Stimulated activated CD8-positive, alpha-beta memory T cell treated with anti-CD3 and anti-CD28 coated beads, Interleukin-4, amount 100 ng/mL, for 48 hours (primary cell): ENCODE measurements around the gene OR52A1.

Experiments
- DNase-seq: peaks from one replicate; pipeline ENCODE4 v3.0.0-alpha.2; 2020

Gene OR52A1

DNA sequence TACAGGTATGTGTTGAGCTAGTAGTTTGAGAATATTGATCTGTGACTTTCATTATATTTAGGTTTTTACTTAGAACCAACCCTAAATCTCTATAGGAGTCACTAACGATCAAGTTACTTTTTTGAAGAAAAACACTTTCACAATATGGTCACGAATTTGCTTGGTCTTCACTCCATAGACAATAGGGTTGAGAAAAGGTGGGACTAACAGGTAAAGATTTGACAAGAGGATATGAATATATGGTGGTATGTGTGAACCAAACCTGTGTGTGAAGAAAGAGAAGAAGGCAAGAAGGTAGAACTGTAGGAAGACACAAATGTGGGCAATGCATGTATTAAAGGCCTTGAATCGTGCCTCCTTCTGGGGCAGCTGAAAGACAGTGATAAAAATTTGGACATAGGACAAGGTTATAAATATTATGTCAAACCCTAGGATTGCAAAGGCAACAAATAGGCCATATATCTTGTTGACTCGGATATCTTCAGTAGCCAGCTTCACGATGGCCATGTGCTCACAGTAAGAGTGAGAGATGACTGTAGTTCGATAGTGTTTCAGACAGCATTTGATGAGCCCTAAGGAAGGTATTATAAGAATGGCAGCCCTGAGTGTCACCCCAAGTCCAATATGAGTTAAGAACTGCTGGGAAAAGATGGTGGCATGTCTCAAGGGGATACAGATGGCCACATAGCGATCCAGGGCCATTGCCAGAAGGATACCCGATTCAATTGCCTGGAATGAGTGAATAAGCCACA lies 22.8 kb downstream of the OR52A1 start:
- DNase-seq: no peak

DNA sequence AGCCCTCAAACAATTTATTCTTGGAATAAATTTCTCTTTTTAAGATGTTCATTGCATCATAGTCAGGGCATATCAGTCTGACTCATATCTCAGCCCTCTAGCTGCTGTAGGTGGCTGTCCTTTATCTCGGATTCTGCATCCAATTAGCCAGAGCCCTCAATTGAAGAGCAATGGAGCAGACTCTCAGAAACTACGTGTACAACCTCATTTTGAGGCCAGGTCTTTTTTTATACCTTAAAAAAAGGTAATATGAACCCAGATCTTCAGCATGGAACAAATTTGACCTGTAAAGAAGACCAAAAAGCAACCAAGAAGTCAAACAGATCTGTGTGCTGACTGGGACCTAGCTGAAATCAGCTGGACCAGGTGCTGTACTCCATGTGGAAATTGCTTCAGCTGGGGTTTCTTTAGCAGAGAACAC lies 25.1 kb downstream of the OR52A1 start:
- no peak for DNase-seq

DNA sequence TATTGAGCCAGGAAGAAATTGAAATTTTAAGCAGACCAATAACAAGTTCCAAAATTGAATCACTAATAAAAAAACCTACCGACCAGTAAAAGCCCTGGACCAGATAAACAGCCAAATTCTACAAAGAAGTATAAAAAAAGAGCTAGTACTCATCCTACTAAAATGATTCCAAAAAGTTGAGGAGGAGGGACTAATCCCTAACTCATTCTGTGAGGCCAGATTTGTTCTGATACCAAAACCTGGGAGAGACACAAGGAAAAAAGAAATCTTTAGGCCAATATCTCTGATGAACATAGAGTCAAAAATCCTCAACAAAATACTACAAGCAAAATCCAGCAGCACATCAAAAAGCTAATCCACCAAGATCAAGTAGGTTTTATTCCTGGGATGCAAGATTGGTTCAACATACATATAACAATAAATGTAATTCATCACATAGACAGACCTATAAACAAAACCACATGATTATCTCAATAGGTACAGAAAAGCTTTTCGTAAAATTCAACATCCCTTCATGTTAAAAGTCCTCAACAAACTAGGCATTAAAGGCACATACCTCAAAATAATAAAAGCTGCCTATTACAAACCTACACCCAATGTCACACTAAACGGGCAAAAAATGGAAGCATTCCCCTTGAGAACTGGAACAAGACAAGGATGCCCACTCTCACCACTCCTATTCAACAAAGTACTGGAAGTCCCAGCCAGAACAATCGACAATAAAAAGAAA lies 29.5 kb downstream of the OR52A1 start:
- DNase-seq: no peak

DNA sequence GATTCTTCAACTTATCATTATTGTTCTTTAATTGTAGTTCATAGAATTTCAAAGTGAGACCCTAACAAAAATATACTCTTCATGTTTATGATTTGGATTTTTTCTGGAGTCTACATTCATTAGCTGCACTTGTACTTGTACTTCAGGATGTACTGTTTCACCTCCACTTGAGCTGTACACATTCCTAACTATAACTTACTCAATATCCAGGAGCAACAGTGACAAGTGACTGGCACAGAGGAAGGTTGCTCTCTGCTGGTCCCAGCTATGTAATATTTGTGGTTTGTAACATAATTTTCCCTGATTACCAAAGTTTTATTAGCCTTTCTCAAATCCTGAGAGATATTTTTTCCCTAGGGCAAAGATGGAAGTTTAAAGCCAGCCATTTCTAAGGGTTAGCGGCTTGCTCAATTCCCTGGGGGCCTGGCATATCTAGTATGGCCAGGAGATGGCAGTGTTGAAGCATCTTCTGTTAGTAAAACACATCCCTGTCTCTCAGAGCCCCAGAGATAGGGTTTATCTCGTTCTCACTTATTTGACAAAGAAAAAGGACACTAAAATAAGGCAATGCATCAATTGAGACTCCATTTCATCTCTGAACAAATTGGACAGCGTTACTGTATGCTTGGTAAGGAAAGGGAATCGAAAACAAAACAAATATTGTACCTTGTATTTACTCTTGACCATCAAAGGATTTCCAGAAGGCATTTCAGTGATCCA lies 30.6 kb downstream of the OR52A1 start:
- peak; percentile 65 for DNase-seq

DNA sequence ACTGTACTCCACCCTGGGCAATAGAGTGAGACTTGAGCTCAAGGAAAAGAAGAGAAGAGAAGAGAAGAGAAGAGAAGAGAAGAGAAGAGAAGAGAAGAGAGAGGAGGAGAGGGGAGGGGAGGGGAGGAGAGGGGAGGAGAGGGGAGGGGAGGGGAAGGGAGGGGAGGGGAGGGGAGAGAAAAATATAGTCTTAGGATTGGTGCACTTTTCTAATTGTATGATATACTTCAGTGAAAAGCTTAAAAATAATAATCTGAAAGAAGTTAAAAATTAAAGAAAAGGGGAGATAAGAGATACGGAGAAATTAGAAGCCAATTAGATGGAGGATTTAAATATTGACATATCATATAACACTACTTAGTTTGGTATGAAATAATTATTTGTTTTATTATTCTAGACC lies 35.7 kb downstream of the OR52A1 start:
- DNase-seq: no peak

DNA sequence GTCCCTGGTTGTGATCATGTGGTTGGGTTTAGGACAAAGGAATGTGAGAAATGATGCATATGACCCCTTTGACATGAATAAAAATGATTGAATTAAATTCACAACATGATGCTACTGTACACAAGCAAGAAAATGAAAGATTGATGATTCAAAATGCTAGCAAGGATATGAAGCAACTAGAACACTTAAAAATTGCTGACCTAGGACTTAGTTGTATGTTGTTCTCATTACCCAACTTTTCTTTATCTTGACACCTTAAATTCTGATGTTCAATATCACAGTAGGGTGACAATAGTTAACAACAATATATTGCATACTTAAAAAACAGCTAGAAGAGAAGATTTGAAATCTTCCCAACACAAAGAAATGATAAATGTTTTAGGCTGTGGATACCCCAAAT lies 37.0 kb downstream of the OR52A1 start:
- DNase-seq: no peak

DNA sequence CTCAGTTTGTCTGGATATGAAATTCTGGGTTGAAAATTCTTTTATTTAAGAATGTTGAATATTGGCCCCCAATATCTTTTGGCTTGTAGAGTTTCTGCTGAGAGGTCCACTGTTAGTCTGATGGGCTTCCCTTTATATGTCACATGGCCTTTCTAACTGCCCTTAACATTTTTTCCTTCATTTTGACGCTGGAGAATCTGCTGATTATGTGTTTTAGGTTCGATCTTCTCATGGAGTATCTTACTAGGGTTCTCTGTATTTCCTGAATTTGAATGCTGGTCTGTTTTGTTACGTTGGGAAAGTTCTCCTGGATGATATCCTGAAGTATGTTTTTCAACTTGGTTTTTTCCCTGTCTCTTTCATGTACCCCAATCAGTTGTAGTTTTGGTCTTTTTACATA lies 39.2 kb downstream of the OR52A1 start:
- no peak for DNase-seq

DNA sequence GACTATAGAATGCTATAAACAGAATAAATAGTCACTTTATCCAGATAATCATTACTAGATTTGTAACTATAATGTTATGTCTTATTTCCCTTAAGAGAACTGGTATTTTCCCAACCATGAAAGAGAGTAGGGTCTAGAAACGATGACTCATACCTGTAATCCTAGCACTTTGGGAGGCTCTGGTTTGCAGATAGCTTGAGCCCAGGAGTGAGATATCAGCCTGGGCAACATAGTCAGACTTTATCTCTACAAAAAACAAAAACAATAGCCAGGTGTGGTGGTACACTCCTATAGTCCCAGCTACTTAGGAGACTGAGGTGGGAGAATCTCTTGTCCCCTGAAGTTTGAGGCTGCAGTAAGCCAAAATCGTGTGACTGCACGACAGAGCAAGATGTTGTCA lies 47.3 kb downstream of the OR52A1 start:
- DNase-seq: no peak

DNA sequence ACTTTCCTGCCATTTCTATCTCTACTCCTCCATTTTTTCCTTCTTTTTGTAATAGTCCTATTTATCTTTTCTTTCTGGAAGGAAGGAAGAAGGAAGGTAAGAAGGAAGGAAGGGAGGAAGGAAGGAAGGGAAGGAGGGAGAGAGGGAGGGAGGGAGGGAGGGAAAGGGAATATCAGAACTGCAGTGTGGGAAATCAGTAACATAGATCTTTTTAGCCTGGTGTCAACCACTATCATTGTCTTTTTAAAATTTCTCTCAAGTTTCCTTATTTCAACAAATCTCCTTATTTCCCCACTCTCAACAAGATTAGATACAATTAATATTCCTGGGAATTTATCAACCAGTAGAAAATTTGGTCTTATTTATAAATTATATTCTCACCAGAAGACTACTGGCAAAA lies 51.5 kb downstream of the OR52A1 start:
- DNase-seq: no peak

DNA sequence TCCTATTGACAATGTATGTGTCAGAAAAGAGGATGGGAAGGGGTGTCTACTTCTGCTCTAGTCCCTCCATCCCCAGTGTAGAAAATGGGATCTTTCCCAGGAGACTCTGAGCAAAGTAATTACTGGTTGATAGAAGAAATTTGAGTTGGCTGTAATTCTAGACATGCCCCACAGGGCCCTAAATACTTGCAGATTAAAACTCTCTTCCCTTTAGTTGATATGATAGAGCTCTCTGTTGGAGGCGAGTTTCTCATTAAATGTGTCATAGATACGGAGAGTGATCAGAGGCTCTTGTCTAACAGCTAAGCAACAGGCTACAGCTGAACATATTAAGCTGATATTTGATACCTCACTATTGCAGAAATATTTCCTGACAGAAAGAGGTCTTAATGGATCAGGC lies 52.3 kb downstream of the OR52A1 start:
- no peak for DNase-seq

DNA sequence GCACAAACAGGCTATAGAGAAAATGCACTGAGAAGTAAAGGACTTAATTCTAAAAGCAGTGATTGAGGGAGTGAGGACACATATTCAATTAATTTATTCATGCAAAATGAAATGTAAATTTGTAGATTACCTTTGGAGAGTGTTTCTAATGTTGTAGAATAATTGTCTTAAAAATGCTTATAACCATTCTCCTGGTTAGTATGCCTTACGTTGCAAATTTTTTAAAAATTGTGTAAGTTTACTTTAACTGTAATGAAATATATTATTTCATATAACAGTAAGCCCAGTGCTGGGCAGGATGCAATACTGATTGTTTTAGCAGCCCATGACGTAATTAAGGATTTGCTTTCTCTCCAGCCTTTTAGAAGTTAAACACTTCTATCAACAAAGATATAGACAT lies 58.5 kb downstream of the OR52A1 start:
- DNase-seq: no peak
